T-helper 2 cell treated with Interferon-gamma antibody and Interleukin-4, amounts not matched to agents 5 μg/mL and 100 μg/mL, for 36 hours (primary cell): Measurements from ENCODE around the gene CHCHD6.

Source experiments
- DNase-seq: peaks from one replicate; pipeline ENCODE4 v3.0.0; 2021; ENCODE audit warnings: low spot score
- H3K27ac Mint-ChIP-seq: one replicate; pipeline ENCODE4 v1.8.0; 2021; ENCODE audit warnings: mild to moderate bottlenecking, mixed read lengths
- H3K27me3 Mint-ChIP-seq: one replicate; pipeline ENCODE4 v1.8.0; 2021; ENCODE audit warnings: low read depth, mixed read lengths
- H3K36me3 Mint-ChIP-seq: one replicate; pipeline ENCODE4 v1.8.0; 2021; ENCODE audit warnings: low read depth, mixed read lengths
- H3K4me1 Mint-ChIP-seq: one replicate; pipeline ENCODE4 v1.8.0; 2021; ENCODE audit warnings: low read depth, mixed read lengths
- H3K4me3 Mint-ChIP-seq: one replicate; pipeline ENCODE4 v1.8.0; 2022; ENCODE audit warnings: mild to moderate bottlenecking, moderate library complexity, mixed read lengths
- H3K9me3 Mint-ChIP-seq: one replicate; pipeline ENCODE4 v1.8.0; 2021; ENCODE audit warnings: mixed read lengths

The CHCHD6 gene

GRCh38 chr3:126665221-126665936, 38.7 kb upstream of the CHCHD6 start:
- Mint-ChIP-seq H3K27me3 (peaks cover 3% of the 10 kb centered on the region), H3K27ac (no peak overlapping the region), H3K9me3 (no peaks in the 10 kb centered on the region), H3K36me3 (no peaks in the 10 kb centered on the region), H3K4me3 (no peak overlapping the region), H3K4me1 (no peaks in the 10 kb centered on the region)
- DNase-seq: no peak

- no peak overlapping the region for H3K27ac Mint-ChIP-seq
- H3K27me3 Mint-ChIP-seq: peaks cover 3% of the 10 kb centered on the region
- H3K9me3 Mint-ChIP-seq: peaks cover 4% of the 10 kb centered on the region
- no peaks in the 10 kb centered on the region for H3K4me1 Mint-ChIP-seq
- no peak for DNase-seq
- no peaks in the 10 kb centered on the region for H3K36me3 Mint-ChIP-seq
- no peak overlapping the region for H3K4me3 Mint-ChIP-seq
Observed at GRCh38 chr3:126665959-126666657, 37.9 kb upstream of the CHCHD6 start.

GRCh38 chr3:126666658-126667528, 37.1 kb upstream of the CHCHD6 start:
- peaks cover 3% of the 10 kb centered on the region for H3K27me3 Mint-ChIP-seq
- H3K27ac Mint-ChIP-seq: no peak overlapping the region
- H3K36me3 Mint-ChIP-seq: no peaks in the 10 kb centered on the region
- DNase-seq: no peak
- H3K4me3 Mint-ChIP-seq: no peak overlapping the region
- H3K9me3 Mint-ChIP-seq: peaks cover 10% of the 10 kb centered on the region
- no peaks in the 10 kb centered on the region for H3K4me1 Mint-ChIP-seq

GRCh38 chr3:126667631-126668449, 36.2 kb upstream of the CHCHD6 start:
- H3K27me3 Mint-ChIP-seq: peaks cover 3% of the 10 kb centered on the region
- H3K27ac Mint-ChIP-seq: no peak overlapping the region
- no peaks in the 10 kb centered on the region for H3K36me3 Mint-ChIP-seq
- DNase-seq: no peak
- H3K9me3 Mint-ChIP-seq: peaks cover 10% of the 10 kb centered on the region
- H3K4me3 Mint-ChIP-seq: no peak overlapping the region
- H3K4me1 Mint-ChIP-seq: no peaks in the 10 kb centered on the region

GRCh38 chr3:126668450-126669401, 35.3 kb upstream of the CHCHD6 start:
- Mint-ChIP-seq H3K27me3 (peaks cover 3% of the 10 kb centered on the region), H3K4me1 (no peaks in the 10 kb centered on the region), H3K9me3 (peaks cover 10% of the 10 kb centered on the region), H3K36me3 (no peaks in the 10 kb centered on the region), H3K27ac (no peak overlapping the region), H3K4me3 (no peak overlapping the region)
- DNase-seq: no peak

- H3K9me3 Mint-ChIP-seq: peaks cover 21% of the 10 kb centered on the region
- H3K36me3 Mint-ChIP-seq: no peaks in the 10 kb centered on the region
- peaks cover 3% of the 10 kb centered on the region for H3K27me3 Mint-ChIP-seq
- no peaks in the 10 kb centered on the region for H3K4me1 Mint-ChIP-seq
- no peak overlapping the region for H3K4me3 Mint-ChIP-seq
- H3K27ac Mint-ChIP-seq: no peak overlapping the region
- DNase-seq: no peak
Observed at GRCh38 chr3:126671521-126671920, 32.5 kb upstream of the CHCHD6 start.

GRCh38 chr3:126672340-126672739, 31.7 kb upstream of the CHCHD6 start:
- Mint-ChIP-seq H3K9me3 (peaks cover 21% of the 10 kb centered on the region), H3K36me3 (no peaks in the 10 kb centered on the region), H3K27me3 (peaks cover 7% of the 10 kb centered on the region), H3K4me3 (no peak overlapping the region), H3K27ac (no peak overlapping the region), H3K4me1 (no peaks in the 10 kb centered on the region)
- no peak for DNase-seq

- DNase-seq: no peak
- Mint-ChIP-seq H3K27me3 (peaks cover 7% of the 10 kb centered on the region), H3K9me3 (peaks cover 21% of the 10 kb centered on the region), H3K27ac (no peak overlapping the region), H3K36me3 (no peaks in the 10 kb centered on the region), H3K4me1 (no peaks in the 10 kb centered on the region), H3K4me3 (no peak overlapping the region)
Observed at GRCh38 chr3:126672741-126673140, 31.3 kb upstream of the CHCHD6 start.

- H3K27ac Mint-ChIP-seq: no peak overlapping the region
- DNase-seq: no peak
- peaks cover 12% of the 10 kb centered on the region for H3K9me3 Mint-ChIP-seq
- peaks cover 3% of the 10 kb centered on the region for H3K4me1 Mint-ChIP-seq
- H3K27me3 Mint-ChIP-seq: peaks cover 13% of the 10 kb centered on the region
- no peak overlapping the region for H3K4me3 Mint-ChIP-seq
- no peaks in the 10 kb centered on the region for H3K36me3 Mint-ChIP-seq
Observed at GRCh38 chr3:126676919-126677705, 26.9 kb upstream of the CHCHD6 start.

GRCh38 chr3:126677862-126678503, 26.1 kb upstream of the CHCHD6 start:
- H3K4me3 Mint-ChIP-seq: no peak overlapping the region
- peaks cover 12% of the 10 kb centered on the region for H3K9me3 Mint-ChIP-seq
- H3K36me3 Mint-ChIP-seq: no peaks in the 10 kb centered on the region
- no peak overlapping the region for H3K27ac Mint-ChIP-seq
- DNase-seq: no peak
- H3K27me3 Mint-ChIP-seq: peaks cover 13% of the 10 kb centered on the region
- H3K4me1 Mint-ChIP-seq: peaks cover 3% of the 10 kb centered on the region

GRCh38 chr3:126678693-126679317, 25.2 kb upstream of the CHCHD6 start:
- Mint-ChIP-seq H3K27ac (no peak overlapping the region), H3K4me1 (peaks cover 3% of the 10 kb centered on the region), H3K36me3 (no peaks in the 10 kb centered on the region), H3K27me3 (peaks cover 13% of the 10 kb centered on the region), H3K9me3 (peaks cover 11% of the 10 kb centered on the region), H3K4me3 (no peak overlapping the region)
- no peak for DNase-seq
